Trophoblast cell (in vitro differentiated cells and primary cell): ENCODE results near the gene NELFA.

ENCODE experiments used
- DNase-seq, 2 donors: peaks; one replicate each; pipeline ENCODE4 v3.0.0-alpha.2; 2016
- H2AFZ ChIP-seq: 2 replicates; pipeline ENCODE4 v1.6.1; 2013; ENCODE audit warnings: low read length, moderate library complexity, mild to moderate bottlenecking; ENCODE audit not compliant: insufficient read depth, poor library complexity
- H2AK5ac ChIP-seq: 2 replicates; pipeline ENCODE4 v1.6.1; 2013; ENCODE audit warnings: mild to moderate bottlenecking, low read length
- H2BK120ac ChIP-seq: 2 replicates; pipeline ENCODE4 v1.6.1; 2013; ENCODE audit warnings: low read length, mild to moderate bottlenecking, moderate library complexity; ENCODE audit not compliant: insufficient read depth, poor library complexity
- H2BK12ac ChIP-seq: 2 replicates; pipeline ENCODE4 v1.6.1; 2013; ENCODE audit warnings: mild to moderate bottlenecking, low read length, moderate library complexity
- H2BK5ac ChIP-seq: 2 replicates; pipeline ENCODE4 v1.6.1; 2013; ENCODE audit warnings: low read length, low read depth, moderate library complexity, mild to moderate bottlenecking; ENCODE audit not compliant: poor library complexity
- H3K14ac ChIP-seq: 2 replicates; pipeline ENCODE4 v1.6.1; 2013; ENCODE audit warnings: mild to moderate bottlenecking, low read length
- H3K18ac ChIP-seq: 2 replicates; pipeline ENCODE4 v1.6.1; 2013; ENCODE audit warnings: mild to moderate bottlenecking, low read length
- H3K23ac ChIP-seq: 2 replicates; pipeline ENCODE4 v1.6.1; 2013; ENCODE audit warnings: low read length
- H3K27ac ChIP-seq: 2 replicates; pipeline ENCODE4 v1.5.1; 2013; ENCODE audit warnings: low read depth, mild to moderate bottlenecking, inconsistent platforms, low read length, moderate library complexity
- H3K27me3 ChIP-seq: 2 replicates; pipeline ENCODE4 v1.6.1; 2013; ENCODE audit warnings: inconsistent platforms, mild to moderate bottlenecking, low read length, moderate library complexity; ENCODE audit not compliant: insufficient read depth
- H3K36me3 ChIP-seq, 2 experiments: 1 replicate in 1 of 2; 2 replicates in 1 of 2; pipeline ENCODE4 v1.6.1; 2013; ENCODE audit warnings: low read length in 2 of 2, mild to moderate bottlenecking in 2 of 2, moderate library complexity in 1 of 2; ENCODE audit not compliant: insufficient read depth in 2 of 2, control insufficient read depth in 1 of 2
- H3K4ac ChIP-seq: 2 replicates; pipeline ENCODE4 v1.6.1; 2013; ENCODE audit warnings: low read depth, mild to moderate bottlenecking, low read length, moderate library complexity
- H3K4me1 ChIP-seq, 2 experiments: 1 replicate in 1 of 2; 2 replicates in 1 of 2; pipeline ENCODE4 v1.6.1; 2013; ENCODE audit warnings: low read length in 2 of 2, mild to moderate bottlenecking in 2 of 2, moderate library complexity in 1 of 2; ENCODE audit not compliant: insufficient read depth in 2 of 2, control insufficient read depth in 1 of 2
- H3K4me2 ChIP-seq: 2 replicates; pipeline ENCODE4 v1.6.1; 2013; ENCODE audit warnings: inconsistent platforms, mild to moderate bottlenecking, low read length, moderate library complexity
- H3K4me3 ChIP-seq: 2 replicates; pipeline ENCODE4 v1.5.1; 2013; ENCODE audit warnings: mild to moderate bottlenecking, low read depth, low read length, inconsistent platforms
- H3K79me1 ChIP-seq: one replicate; pipeline ENCODE4 v1.6.1; 2013; ENCODE audit warnings: low read length
- H3K79me2 ChIP-seq: 2 replicates; pipeline ENCODE4 v1.6.1; 2013; ENCODE audit warnings: low read length, mild to moderate bottlenecking; ENCODE audit not compliant: control insufficient read depth, insufficient read depth, poor library complexity
- H3K9ac ChIP-seq: 2 replicates; pipeline ENCODE4 v1.6.1; 2013; ENCODE audit warnings: mild to moderate bottlenecking, low read length
- H3K9me3 ChIP-seq: 2 replicates; pipeline ENCODE4 v1.6.1; 2013; ENCODE audit warnings: low read depth, mild to moderate bottlenecking, control low read depth, inconsistent platforms, low read length; ENCODE audit not compliant: insufficient read depth
- H4K12ac ChIP-seq: 2 replicates; pipeline ENCODE4 v1.6.1; 2013; ENCODE audit warnings: low read depth, mild to moderate bottlenecking, low read length, moderate library complexity
- H4K8ac ChIP-seq: 2 replicates; pipeline ENCODE4 v1.6.1; 2013; ENCODE audit warnings: low read depth, mild to moderate bottlenecking, low read length, moderate library complexity
- H4K91ac ChIP-seq: one replicate; pipeline ENCODE4 v1.6.1; 2013; ENCODE audit warnings: low read depth, mild to moderate bottlenecking, low read length, moderate library complexity
- WGBS: extraction: QIAGEN DNeasy Blood & Tissue Kit; methylation state at CpG from one replicate; pipeline ENCODE4 v1.1.7; 2013; ENCODE audit warnings: missing lambda C conversion rate; ENCODE audit not compliant: insufficient read length, insufficient coverage; ENCODE audit errors: extremely low coverage; 5-methylcytosine and 5-hydroxymethylcytosine counted together

The NELFA gene

GRCh38 chr4:1952058-1952700, 56.6 kb downstream of the NELFA start:
- H3K4me1 ChIP-seq = peaks cover 0 to 4% of the 10 kb centered on the region in 2 experiments
- H3K9ac ChIP-seq = no peak overlapping the region
- no peak for DNase-seq
- H4K91ac ChIP-seq = no peak overlapping the region
- no peak overlapping the region for H3K4me2 ChIP-seq
- H3K27me3 ChIP-seq = no peaks in the 10 kb centered on the region
- no CpG with 5 or more reads among the region's 20 CpGs for WGBS
- no peak overlapping the region for H2BK5ac ChIP-seq
- no peak overlapping the region for H3K23ac ChIP-seq
- H3K18ac ChIP-seq = no peak overlapping the region
- H3K14ac ChIP-seq = no peak overlapping the region
- H3K79me1 ChIP-seq = no peaks in the 10 kb centered on the region
- no peak overlapping the region for H3K27ac ChIP-seq
- no peak overlapping the region for H2AK5ac ChIP-seq
- no peak overlapping the region for H2AFZ ChIP-seq
- H3K4ac ChIP-seq = no peak overlapping the region
- H3K4me3 ChIP-seq = no peak overlapping the region
- no peak overlapping the region for H4K8ac ChIP-seq
- peaks cover 28 to 43% of the 10 kb centered on the region in 2 experiments for H3K36me3 ChIP-seq
- H3K9me3 ChIP-seq = peaks cover 2% of the 10 kb centered on the region
- no peak overlapping the region for H2BK12ac ChIP-seq
- no peak overlapping the region for H2BK120ac ChIP-seq
- H3K79me2 ChIP-seq = no peaks in the 10 kb centered on the region
- H4K12ac ChIP-seq = no peak overlapping the region

- H3K79me1 ChIP-seq = no peaks in the 10 kb centered on the region
- no peak overlapping the region for H3K4me3 ChIP-seq
- no peak overlapping the region for H4K91ac ChIP-seq
- no CpG with 5 or more reads among the region's 10 CpGs for WGBS
- no peak overlapping the region for H2BK120ac ChIP-seq
- H3K27ac ChIP-seq = no peak overlapping the region
- no peak overlapping the region for H3K18ac ChIP-seq
- no peak for DNase-seq
- no peak overlapping the region for H4K12ac ChIP-seq
- no peak overlapping the region for H3K14ac ChIP-seq
- no peak overlapping the region for H3K4ac ChIP-seq
- peaks cover 31 to 43% of the 10 kb centered on the region in 2 experiments for H3K36me3 ChIP-seq
- H2AFZ ChIP-seq = no peak overlapping the region
- no peak overlapping the region for H2BK5ac ChIP-seq
- no peaks in the 10 kb centered on the region for H3K4me1 ChIP-seq
- H3K4me2 ChIP-seq = no peak overlapping the region
- no peaks in the 10 kb centered on the region for H3K79me2 ChIP-seq
- H3K9me3 ChIP-seq = no peaks in the 10 kb centered on the region
- H3K27me3 ChIP-seq = no peaks in the 10 kb centered on the region
- H3K9ac ChIP-seq = no peak overlapping the region
- no peak overlapping the region for H2AK5ac ChIP-seq
- H4K8ac ChIP-seq = no peak overlapping the region
- no peak overlapping the region for H2BK12ac ChIP-seq
- no peak overlapping the region for H3K23ac ChIP-seq
Observed at GRCh38 chr4:1950369-1950768, 58.4 kb downstream of the NELFA start.

DNA sequence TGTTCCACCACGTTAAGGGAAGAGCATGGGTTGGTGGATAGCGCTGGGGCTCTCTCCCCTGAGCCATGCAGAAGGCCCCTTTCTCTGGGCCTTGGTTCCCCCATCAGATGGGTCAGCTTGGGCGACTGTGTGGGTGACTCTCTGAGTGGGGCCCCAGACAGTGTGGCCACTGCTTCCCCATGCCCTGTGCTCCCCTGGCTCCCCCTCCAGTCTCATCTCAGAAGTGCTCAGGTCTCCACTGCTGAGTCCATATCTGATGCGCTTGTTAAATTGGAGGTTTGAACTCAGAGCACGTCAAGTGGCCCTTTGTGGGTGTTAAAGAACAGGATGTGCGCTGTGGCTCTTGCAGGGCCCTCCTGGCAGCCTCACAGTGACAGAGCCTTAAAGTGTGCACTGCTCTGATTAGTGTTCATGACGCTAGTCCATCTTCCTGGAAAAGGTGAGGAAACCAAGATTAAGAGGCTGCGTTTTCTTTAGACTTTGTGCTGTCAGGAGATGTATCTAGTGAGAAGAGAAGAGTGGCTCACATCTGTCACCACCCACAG, 59.8 kb downstream of the NELFA start:
- Histone ChIP-seq H2AFZ (no peak overlapping the region), H3K4me1 (no peaks in the 10 kb centered on the region), H3K36me3 (peaks cover 28 to 38% of the 10 kb centered on the region in 2 experiments), H3K9me3 (no peaks in the 10 kb centered on the region), H4K8ac (no peak overlapping the region), H4K91ac (no peak overlapping the region), H2BK12ac (no peak overlapping the region), H2BK120ac (no peak overlapping the region), H2BK5ac (no peak overlapping the region), H3K4ac (no peak overlapping the region), H3K27me3 (no peaks in the 10 kb centered on the region), H2AK5ac (no peak overlapping the region), H3K4me3 (no peak overlapping the region), H3K4me2 (no peak overlapping the region), H3K14ac (no peak overlapping the region), H3K9ac (no peak overlapping the region), H3K79me2 (no peaks in the 10 kb centered on the region), H3K18ac (no peak overlapping the region), H3K79me1 (no peaks in the 10 kb centered on the region), H3K27ac (no peak overlapping the region), H4K12ac (no peak overlapping the region), H3K23ac (no peak overlapping the region)
- no CpG with 5 or more reads among the region's 8 CpGs for WGBS
- DNase-seq = no peak

DNA sequence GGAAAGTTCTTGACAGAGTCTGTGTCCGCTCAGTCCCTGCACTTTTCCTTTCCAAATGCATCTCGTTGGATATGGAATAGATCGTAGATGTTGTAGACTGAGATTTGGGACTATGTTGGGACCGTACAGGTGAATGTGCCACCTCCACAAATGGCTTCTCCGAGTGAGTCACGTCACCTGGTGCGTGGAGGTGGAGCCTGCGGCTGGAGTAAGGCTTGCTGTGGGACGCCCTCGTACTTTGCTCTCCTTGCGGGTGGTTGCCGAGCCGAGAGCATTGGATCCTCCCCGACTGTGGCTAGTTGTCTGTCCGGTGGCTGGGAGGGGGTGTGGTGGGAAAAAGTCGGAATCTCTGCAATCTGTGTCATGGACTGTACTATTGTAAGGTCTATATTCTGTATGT, 60.5 kb downstream of the NELFA start:
- Histone ChIP-seq H3K4ac (no peak overlapping the region), H3K9me3 (no peaks in the 10 kb centered on the region), H3K18ac (no peak overlapping the region), H3K4me1 (no peaks in the 10 kb centered on the region), H3K4me2 (no peak overlapping the region), H3K14ac (no peak overlapping the region), H3K79me2 (no peaks in the 10 kb centered on the region), H3K4me3 (no peak overlapping the region), H2BK5ac (no peak overlapping the region), H4K12ac (no peak overlapping the region), H4K8ac (no peak overlapping the region), H3K23ac (no peak overlapping the region), H2BK120ac (no peak overlapping the region), H2BK12ac (no peak overlapping the region), H3K9ac (no peak overlapping the region), H2AFZ (no peak overlapping the region), H4K91ac (no peak overlapping the region), H3K27ac (no peak overlapping the region), H3K79me1 (no peaks in the 10 kb centered on the region), H3K27me3 (no peaks in the 10 kb centered on the region), H2AK5ac (no peak overlapping the region), H3K36me3 (peaks cover 30 to 36% of the 10 kb centered on the region in 2 experiments)
- no CpG with 5 or more reads among the region's 16 CpGs for WGBS
- DNase-seq = no peak
